SK-N-SH (cell line): Measurements from ENCODE around the gene SEC24B.

ENCODE experiments used
- EP300 ChIP-seq, 2 experiments: IDR thresholded peaks; 2 replicates each; pipeline versions ENCODE4 v1.4.0 to v1.6.1; 2012; ENCODE audit warnings: borderline replicate concordance in 1 of 2, low read depth in 1 of 2, low read length in 1 of 2
- FOXM1 ChIP-seq: IDR thresholded peaks from 2 replicates; pipeline ENCODE4 v1.4.0; 2012; ENCODE audit warnings: low read depth, mild to moderate bottlenecking
- GATA2 ChIP-seq: sonication (generic); formaldehyde crosslinking; IDR thresholded peaks from 2 replicates; pipeline ENCODE4 v1.5.0; 2020; ENCODE audit warnings: mild to moderate bottlenecking, missing genetic modification reagents
- JUND ChIP-seq: IDR thresholded peaks from 2 replicates; pipeline ENCODE4 v1.4.0; 2012
- MAX ChIP-seq: IDR thresholded peaks from 2 replicates; pipeline ENCODE4 v1.4.0; 2012; ENCODE audit warnings: low read depth
- MXI1 ChIP-seq: IDR thresholded peaks from 2 replicates; pipeline ENCODE4 v1.6.1; 2012; ENCODE audit warnings: mild to moderate bottlenecking, low read depth, low read length, improper control_type of control experiment
- POLR2AphosphoS5 ChIP-seq: IDR thresholded peaks from 2 replicates; pipeline ENCODE4 v1.6.1; 2012; ENCODE audit warnings: low read depth, low read length
- RAD21 ChIP-seq: IDR thresholded peaks from 2 replicates; pipeline ENCODE4 v1.6.1; 2012; ENCODE audit warnings: mild to moderate bottlenecking, low read length
- TAF1 ChIP-seq: IDR thresholded peaks from 2 replicates; pipeline ENCODE4 v1.6.1; 2012; ENCODE audit warnings: low read depth, mild to moderate bottlenecking, low read length, moderate library complexity, borderline replicate concordance
- TF ChIP-seq, protein P1 (sequence below): fragments of 200-600 bp; sonication (generic); IDR thresholded peaks from 2 replicates; pipeline ENCODE4 v1.6.1; 2017; ENCODE audit warnings: antibody characterized with exemption, mild to moderate bottlenecking, moderate library complexity
- TF ChIP-seq, protein P2 (sequence below): IDR thresholded peaks from 2 replicates; pipeline ENCODE4 v1.4.0; 2012; ENCODE audit warnings: low read depth, borderline replicate concordance
- TF ChIP-seq, protein P3 (sequence below): IDR thresholded peaks from 2 replicates; pipeline ENCODE4 v1.6.1; 2012; ENCODE audit warnings: mild to moderate bottlenecking, low read depth, low read length, moderate library complexity
- TF ChIP-seq, protein P4 (sequence below): IDR thresholded peaks from 2 replicates; pipeline ENCODE4 v1.4.0; 2012; ENCODE audit warnings: low read depth, borderline replicate concordance
- TF ChIP-seq, protein P5 (sequence below): fragments of 150-350 bp; IDR thresholded peaks from 2 replicates; pipeline ENCODE4 v1.6.1; 2017; ENCODE audit warnings: antibody characterized with exemption, low read length, low read depth, borderline replicate concordance

DNA sequence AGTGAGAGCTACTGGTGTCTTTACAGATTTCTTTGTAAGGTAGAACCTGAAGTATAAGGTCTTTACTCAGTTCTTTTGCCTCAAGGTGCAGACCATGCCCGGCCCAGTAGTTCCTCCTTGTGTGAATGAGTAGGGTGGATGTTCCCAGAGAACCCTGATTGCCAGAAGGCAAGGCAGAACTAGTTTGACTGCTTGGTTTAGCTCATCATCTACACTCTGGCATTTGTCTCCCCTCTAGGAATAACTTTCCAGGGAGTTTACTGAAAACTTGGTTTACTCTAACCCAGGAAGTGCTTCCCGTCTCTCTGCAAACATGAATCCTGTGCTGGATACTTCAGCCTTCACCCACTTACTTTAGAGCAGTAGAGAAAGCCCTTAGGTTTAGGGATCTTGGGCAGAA is 155.5 kb downstream of the SEC24B start:
- TF ChIP-seq TAF1 = no peak
- TF ChIP-seq MXI1 = no peak
- no peak for TF ChIP-seq POLR2AphosphoS5
- TF ChIP-seq, protein P1, sequence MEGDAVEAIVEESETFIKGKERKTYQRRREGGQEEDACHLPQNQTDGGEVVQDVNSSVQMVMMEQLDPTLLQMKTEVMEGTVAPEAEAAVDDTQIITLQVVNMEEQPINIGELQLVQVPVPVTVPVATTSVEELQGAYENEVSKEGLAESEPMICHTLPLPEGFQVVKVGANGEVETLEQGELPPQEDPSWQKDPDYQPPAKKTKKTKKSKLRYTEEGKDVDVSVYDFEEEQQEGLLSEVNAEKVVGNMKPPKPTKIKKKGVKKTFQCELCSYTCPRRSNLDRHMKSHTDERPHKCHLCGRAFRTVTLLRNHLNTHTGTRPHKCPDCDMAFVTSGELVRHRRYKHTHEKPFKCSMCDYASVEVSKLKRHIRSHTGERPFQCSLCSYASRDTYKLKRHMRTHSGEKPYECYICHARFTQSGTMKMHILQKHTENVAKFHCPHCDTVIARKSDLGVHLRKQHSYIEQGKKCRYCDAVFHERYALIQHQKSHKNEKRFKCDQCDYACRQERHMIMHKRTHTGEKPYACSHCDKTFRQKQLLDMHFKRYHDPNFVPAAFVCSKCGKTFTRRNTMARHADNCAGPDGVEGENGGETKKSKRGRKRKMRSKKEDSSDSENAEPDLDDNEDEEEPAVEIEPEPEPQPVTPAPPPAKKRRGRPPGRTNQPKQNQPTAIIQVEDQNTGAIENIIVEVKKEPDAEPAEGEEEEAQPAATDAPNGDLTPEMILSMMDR = no peak
- TF ChIP-seq JUND = no peak
- TF ChIP-seq, protein P2, sequence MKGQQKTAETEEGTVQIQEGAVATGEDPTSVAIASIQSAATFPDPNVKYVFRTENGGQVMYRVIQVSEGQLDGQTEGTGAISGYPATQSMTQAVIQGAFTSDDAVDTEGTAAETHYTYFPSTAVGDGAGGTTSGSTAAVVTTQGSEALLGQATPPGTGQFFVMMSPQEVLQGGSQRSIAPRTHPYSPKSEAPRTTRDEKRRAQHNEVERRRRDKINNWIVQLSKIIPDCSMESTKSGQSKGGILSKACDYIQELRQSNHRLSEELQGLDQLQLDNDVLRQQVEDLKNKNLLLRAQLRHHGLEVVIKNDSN = no peak
- no peak for TF ChIP-seq MAX
- no peak for TF ChIP-seq RAD21
- TF ChIP-seq, protein P3, sequence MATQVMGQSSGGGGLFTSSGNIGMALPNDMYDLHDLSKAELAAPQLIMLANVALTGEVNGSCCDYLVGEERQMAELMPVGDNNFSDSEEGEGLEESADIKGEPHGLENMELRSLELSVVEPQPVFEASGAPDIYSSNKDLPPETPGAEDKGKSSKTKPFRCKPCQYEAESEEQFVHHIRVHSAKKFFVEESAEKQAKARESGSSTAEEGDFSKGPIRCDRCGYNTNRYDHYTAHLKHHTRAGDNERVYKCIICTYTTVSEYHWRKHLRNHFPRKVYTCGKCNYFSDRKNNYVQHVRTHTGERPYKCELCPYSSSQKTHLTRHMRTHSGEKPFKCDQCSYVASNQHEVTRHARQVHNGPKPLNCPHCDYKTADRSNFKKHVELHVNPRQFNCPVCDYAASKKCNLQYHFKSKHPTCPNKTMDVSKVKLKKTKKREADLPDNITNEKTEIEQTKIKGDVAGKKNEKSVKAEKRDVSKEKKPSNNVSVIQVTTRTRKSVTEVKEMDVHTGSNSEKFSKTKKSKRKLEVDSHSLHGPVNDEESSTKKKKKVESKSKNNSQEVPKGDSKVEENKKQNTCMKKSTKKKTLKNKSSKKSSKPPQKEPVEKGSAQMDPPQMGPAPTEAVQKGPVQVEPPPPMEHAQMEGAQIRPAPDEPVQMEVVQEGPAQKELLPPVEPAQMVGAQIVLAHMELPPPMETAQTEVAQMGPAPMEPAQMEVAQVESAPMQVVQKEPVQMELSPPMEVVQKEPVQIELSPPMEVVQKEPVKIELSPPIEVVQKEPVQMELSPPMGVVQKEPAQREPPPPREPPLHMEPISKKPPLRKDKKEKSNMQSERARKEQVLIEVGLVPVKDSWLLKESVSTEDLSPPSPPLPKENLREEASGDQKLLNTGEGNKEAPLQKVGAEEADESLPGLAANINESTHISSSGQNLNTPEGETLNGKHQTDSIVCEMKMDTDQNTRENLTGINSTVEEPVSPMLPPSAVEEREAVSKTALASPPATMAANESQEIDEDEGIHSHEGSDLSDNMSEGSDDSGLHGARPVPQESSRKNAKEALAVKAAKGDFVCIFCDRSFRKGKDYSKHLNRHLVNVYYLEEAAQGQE = no peak
- TF ChIP-seq, protein P4, sequence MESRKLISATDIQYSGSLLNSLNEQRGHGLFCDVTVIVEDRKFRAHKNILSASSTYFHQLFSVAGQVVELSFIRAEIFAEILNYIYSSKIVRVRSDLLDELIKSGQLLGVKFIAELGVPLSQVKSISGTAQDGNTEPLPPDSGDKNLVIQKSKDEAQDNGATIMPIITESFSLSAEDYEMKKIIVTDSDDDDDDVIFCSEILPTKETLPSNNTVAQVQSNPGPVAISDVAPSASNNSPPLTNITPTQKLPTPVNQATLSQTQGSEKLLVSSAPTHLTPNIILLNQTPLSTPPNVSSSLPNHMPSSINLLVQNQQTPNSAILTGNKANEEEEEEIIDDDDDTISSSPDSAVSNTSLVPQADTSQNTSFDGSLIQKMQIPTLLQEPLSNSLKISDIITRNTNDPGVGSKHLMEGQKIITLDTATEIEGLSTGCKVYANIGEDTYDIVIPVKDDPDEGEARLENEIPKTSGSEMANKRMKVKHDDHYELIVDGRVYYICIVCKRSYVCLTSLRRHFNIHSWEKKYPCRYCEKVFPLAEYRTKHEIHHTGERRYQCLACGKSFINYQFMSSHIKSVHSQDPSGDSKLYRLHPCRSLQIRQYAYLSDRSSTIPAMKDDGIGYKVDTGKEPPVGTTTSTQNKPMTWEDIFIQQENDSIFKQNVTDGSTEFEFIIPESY = no peak
- TF ChIP-seq EP300 (IDR thresholded peaks at IDR 0.05; ENCODE audit: borderline replicate concordance in 1 of 2, low read depth in 1 of 2, low read length in 1 of 2) = no peak
- TF ChIP-seq GATA2 (CRISPR knock-in tag) = no peak
- TF ChIP-seq, protein P5, sequence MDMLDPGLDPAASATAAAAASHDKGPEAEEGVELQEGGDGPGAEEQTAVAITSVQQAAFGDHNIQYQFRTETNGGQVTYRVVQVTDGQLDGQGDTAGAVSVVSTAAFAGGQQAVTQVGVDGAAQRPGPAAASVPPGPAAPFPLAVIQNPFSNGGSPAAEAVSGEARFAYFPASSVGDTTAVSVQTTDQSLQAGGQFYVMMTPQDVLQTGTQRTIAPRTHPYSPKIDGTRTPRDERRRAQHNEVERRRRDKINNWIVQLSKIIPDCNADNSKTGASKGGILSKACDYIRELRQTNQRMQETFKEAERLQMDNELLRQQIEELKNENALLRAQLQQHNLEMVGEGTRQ = no peak
- TF ChIP-seq FOXM1 = no peak
